C4-2B (cell line): ENCODE results near the gene HES1.

Experiments
- CTCF ChIP-seq: fragments of 450-650 bp; conservative IDR thresholded peaks from 2 replicates; pipeline ENCODE4 v1.5.1; 2017; ENCODE audit warnings: mild to moderate bottlenecking
- ZFX ChIP-seq: fragments of 450-650 bp; IDR thresholded peaks from 2 replicates; pipeline ENCODE4 v1.6.1; 2017

GRCh38 chr3:194123726-194124125 lies 12.2 kb upstream of the HES1 start:
- TF ChIP-seq CTCF (no peak), ZFX (no peak)
